Upper lobe of left lung (tissue), 6 donors: ENCODE data around the gene CYP2S1. TPM values are rescaled to one million over a fixed set of nuclear protein-coding genes. Genes with fewer than 3 reads are reported as not detected.

Source experiments
- ATAC-seq, 2 donors: fragments of 200-7000 bp; cut with Tn5 transposase; one replicate each; pipeline ENCODE4 v1.9.1; 2022; ENCODE audit warnings: mild to moderate bottlenecking in 2 of 2, moderate library complexity in 2 of 2; ENCODE audit not compliant: low FRiP score in 2 of 2
- DNase-seq, 2 donors: peaks; one replicate each; pipeline ENCODE4 v3.0.0-alpha.2; 2019 to 2020
- H3K27ac ChIP-seq, 4 donors: fragments of 200-600 bp; sonication (generic); one replicate each; pipeline ENCODE4 v1.5.1; 2016 to 2019
- H3K27me3 ChIP-seq, 4 donors: fragments of 200-600 bp; sonication (generic); one replicate each; pipeline ENCODE4 v1.5.1; 2017 to 2019
- H3K36me3 ChIP-seq, 4 donors: fragments of 200-600 bp; sonication (generic); one replicate each; pipeline ENCODE4 v1.5.1; 2016 to 2019
- H3K4me1 ChIP-seq, 4 donors: fragments of 200-600 bp; sonication (generic); one replicate each; pipeline ENCODE4 v1.5.1; 2018 to 2019
- H3K4me3 ChIP-seq, 4 donors: fragments of 200-600 bp; sonication (generic); one replicate each; pipeline ENCODE4 v1.5.1; 2017 to 2019; ENCODE audit warnings: mild to moderate bottlenecking in 2 of 4, moderate library complexity in 1 of 4
- H3K9me3 ChIP-seq, 4 donors: fragments of 200-600 bp; sonication (generic); one replicate each; pipeline ENCODE4 v1.5.1; 2018 to 2019
- EP300 ChIP-seq, 4 donors: sonication (generic); formaldehyde crosslinking; IDR thresholded peaks; one replicate each; pipeline ENCODE4 v1.5.1; 2017; ENCODE audit warnings: antibody characterized with exemption in 4 of 4, control low read depth in 2 of 4
- POLR2A ChIP-seq, 4 donors: fragments of 450-650 bp; IDR thresholded peaks; one replicate each; pipeline ENCODE4 v1.5.1; 2016 to 2017; ENCODE audit warnings: antibody characterized with exemption in 4 of 4, mild to moderate bottlenecking in 2 of 4
- POLR2AphosphoS5 ChIP-seq, 2 donors: sonication (generic); formaldehyde crosslinking; IDR thresholded peaks; one replicate each; pipeline ENCODE4 v1.5.1; 2017; ENCODE audit warnings: antibody characterized with exemption in 2 of 2
- WGBS, 2 donors: methylation state at CpG; one replicate each; pipeline ENCODE4 v1.1.5; 2017 to 2018; 5-methylcytosine and 5-hydroxymethylcytosine counted together
- total RNA-seq, 6 donors: library from RNA; depleted of rRNA in 4 of 6; stranded (reverse); fragments of >200 nt in 4 of 6; gene quantifications; one replicate each; pipeline versions ENCODE4 v1.1.0 to v1.2.1, GENCODE V29; 2016 to 2021
- TF ChIP-seq, protein P1 (sequence below), 6 experiments: fragments of 450-650 bp in 4 of 6; fragments of 200-600 bp in 2 of 6; sonication (generic) in 2 of 6; IDR thresholded peaks; one replicate each; pipeline ENCODE4 v1.5.1; 2016 to 2019; ENCODE audit warnings: antibody characterized with exemption in 6 of 6
- donor health status: DM: no; HTN: no; CAD: no; lungs with moderate emphysema.
- donor health status: DM: no; HTN: yes; CAD: no; lungs with severe emphysema.

Gene CYP2S1
- total RNA-seq, 6 donors from 2014 or later = 5.2 to 40.6 (median 20.1) TPM

DNA sequence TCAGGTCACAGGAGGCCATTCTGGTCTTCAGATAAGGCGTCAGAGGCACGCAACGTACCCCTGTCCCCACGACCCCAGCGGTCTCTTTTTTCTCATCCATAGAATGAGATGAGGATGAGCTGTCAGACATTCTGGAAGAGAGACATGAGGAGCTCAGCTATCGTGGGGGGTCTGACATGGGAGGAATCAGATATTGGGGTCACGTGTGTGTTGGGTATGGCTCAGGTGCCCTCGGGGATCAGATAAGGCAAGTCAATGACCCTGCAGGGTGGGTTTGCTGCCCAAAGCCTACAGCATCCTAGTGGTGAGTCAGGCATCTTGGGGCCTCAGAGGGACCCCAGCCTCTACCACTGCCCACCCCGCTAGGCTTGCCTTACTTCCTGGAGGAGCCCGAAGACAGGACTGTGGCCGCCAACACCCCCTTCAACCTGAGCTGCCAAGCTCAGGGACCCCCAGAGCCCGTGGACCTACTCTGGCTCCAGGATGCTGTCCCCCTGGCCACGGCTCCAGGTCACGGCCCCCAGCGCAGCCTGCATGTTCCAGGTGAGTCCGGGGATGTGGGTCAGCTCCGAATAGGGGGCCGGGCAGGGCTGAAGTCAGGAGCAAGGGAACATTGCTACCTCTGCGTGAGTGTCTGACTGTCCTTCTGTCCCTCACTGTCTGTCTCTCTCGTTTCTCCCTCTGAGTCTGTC, 28.6 kb downstream of the CYP2S1 start:
- Histone ChIP-seq H3K36me3 (peaks cover 0 to 5% (median 0%) of the 10 kb centered on the region in 4 donors), H3K27me3 (peaks cover 0 to 16% (median 1%) of the 10 kb centered on the region in 4 donors), H3K4me1 (peaks cover 9 to 34% (median 17%) of the 10 kb centered on the region in 4 donors), H3K9me3 (no peaks in the 10 kb centered on the region), H3K4me3 (no peak overlapping the region), H3K27ac (peak overlapping the region in 3 of 4 donors; percentile 88 to 89 (median 88))
- DNase-seq (peak in 1 of 2 donors; percentile 69), ATAC-seq (no peak)
- TF ChIP-seq POLR2AphosphoS5 (IDR thresholded peaks at IDR 0.05) (no peak), POLR2A (IDR thresholded peaks at IDR 0.05) (no peak), EP300 (IDR thresholded peaks at IDR 0.05) (no peak)
- TF ChIP-seq, protein P1, sequence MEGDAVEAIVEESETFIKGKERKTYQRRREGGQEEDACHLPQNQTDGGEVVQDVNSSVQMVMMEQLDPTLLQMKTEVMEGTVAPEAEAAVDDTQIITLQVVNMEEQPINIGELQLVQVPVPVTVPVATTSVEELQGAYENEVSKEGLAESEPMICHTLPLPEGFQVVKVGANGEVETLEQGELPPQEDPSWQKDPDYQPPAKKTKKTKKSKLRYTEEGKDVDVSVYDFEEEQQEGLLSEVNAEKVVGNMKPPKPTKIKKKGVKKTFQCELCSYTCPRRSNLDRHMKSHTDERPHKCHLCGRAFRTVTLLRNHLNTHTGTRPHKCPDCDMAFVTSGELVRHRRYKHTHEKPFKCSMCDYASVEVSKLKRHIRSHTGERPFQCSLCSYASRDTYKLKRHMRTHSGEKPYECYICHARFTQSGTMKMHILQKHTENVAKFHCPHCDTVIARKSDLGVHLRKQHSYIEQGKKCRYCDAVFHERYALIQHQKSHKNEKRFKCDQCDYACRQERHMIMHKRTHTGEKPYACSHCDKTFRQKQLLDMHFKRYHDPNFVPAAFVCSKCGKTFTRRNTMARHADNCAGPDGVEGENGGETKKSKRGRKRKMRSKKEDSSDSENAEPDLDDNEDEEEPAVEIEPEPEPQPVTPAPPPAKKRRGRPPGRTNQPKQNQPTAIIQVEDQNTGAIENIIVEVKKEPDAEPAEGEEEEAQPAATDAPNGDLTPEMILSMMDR (IDR thresholded peaks at IDR 0.05) = no peak
- WGBS, 2 donors = 85 to 89% methylated on average over 13 to 20 of the region's 20 CpGs

DNA sequence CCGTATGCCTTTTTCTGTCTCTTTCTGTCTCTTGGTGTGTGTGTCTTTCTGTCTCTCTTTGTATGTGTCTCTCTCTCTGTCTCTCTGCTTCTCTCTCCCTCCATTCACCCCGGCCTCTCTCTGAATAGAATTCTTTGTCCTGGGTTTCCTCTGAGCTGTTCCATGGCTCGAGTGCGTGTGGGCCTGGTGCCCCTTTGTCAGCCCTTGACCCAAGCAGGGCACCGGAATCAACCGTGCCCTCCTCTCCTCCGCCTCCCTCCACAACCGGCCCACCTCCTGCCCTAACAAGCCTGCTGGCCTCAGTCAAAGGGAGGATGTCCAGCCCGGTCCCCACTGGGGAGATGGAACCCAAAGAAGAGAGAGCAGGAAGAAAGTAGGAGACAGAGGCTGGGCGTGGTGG, 29.2 kb downstream of the CYP2S1 start:
- TF ChIP-seq POLR2AphosphoS5 (IDR thresholded peaks at IDR 0.05) (no peak), EP300 (IDR thresholded peaks at IDR 0.05) (no peak), POLR2A (IDR thresholded peaks at IDR 0.05) (no peak)
- TF ChIP-seq, protein P1 (IDR thresholded peaks at IDR 0.05) = no peak
- WGBS, 2 donors = 81 to 85% methylated on average over 10 of the region's 10 CpGs

DNA sequence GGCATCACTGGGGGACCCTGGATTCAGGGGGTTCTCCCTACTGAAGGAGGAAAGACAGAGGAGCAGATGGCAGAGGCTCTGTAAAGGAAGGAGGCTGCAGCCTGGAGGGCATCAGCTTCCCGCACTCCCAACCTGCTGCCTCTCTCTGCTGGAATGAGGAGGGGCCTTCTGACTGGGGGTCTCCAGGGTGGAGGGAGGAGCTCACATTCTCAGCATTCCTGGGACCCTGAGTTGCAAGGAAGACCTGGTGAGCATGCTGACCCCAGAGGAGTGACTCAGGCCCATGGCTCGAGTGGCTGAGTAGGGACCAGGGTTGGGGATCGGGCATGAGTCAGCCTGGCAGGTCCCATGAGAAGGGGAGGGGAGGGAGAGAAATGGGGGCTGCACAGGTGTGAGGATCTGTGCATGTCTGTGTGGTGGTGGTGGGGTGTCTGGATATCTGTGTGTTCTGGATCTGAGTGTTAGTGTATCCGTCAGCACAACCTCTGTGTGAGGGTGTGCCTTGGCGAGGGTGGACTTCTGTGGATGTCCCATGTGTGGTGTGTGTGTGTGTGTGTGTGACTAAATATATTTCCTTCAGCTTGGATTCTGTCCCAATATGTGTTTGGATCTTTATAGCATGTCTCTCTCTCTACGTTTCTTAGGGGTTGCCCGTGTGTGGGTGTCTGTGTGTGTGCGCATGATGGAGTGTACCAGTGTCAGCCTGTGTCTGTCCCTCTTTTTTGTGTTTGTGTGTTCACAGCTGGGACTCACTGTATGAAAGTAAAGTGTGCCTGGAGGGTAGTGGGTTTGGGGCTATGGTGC, 30.6 kb downstream of the CYP2S1 start:
- Histone ChIP-seq H3K36me3 (peaks cover 0 to 5% (median 0%) of the 10 kb centered on the region in 4 donors), H3K4me1 (peaks cover 13 to 29% (median 21%) of the 10 kb centered on the region in 4 donors), H3K27ac (peak overlapping the region; percentile 1 to 77 (median 22)), H3K27me3 (peaks cover 0 to 16% (median 1%) of the 10 kb centered on the region in 4 donors), H3K4me3 (no peak overlapping the region), H3K9me3 (no peaks in the 10 kb centered on the region)
- WGBS, 2 donors = 64 to 70% methylated on average over 7 to 8 of the region's 8 CpGs
- DNase-seq = no peak
- ATAC-seq = no peak
- TF ChIP-seq POLR2A (IDR thresholded peaks at IDR 0.05) (no peak), EP300 (IDR thresholded peaks at IDR 0.05) (no peak), POLR2AphosphoS5 (IDR thresholded peaks at IDR 0.05) (no peak)
- TF ChIP-seq, protein P1 (IDR thresholded peaks at IDR 0.05) = no peak

More for the DNA sequence above, 29.2 kb downstream of the CYP2S1 start:
- ATAC-seq (no peak), DNase-seq (no peak)
- H3K4me3 ChIP-seq = no peak overlapping the region
- H3K4me1 ChIP-seq = peaks cover 13 to 36% (median 21%) of the 10 kb centered on the region in 4 donors
- no peaks in the 10 kb centered on the region for H3K9me3 ChIP-seq
- peaks cover 0 to 5% (median 0%) of the 10 kb centered on the region in 4 donors for H3K36me3 ChIP-seq
- H3K27ac ChIP-seq = peak overlapping the region in 1 of 4 donors; percentile 88
- H3K27me3 ChIP-seq = peaks cover 0 to 16% (median 1%) of the 10 kb centered on the region in 4 donors

DNA sequence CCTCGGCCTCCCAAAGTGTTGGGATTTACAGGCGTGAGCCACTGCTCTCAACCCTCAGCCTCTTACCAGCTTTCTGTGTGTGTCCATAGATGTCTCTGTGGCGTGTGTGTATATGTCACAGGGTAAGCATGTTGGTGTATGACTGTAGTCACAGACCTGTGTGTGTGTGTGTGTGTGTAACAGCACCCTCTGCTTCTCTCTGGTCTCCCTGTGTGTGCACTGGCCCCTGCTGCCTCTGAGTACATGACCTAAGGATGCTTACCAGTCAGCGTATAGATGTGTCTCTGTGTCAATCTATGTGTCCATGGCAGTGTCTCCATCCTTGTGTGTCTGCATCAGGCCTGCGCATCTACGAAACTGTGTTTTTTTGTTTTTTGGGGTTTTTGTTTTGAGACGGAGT, 31.6 kb downstream of the CYP2S1 start:
- peaks cover 0 to 7% (median 0%) of the 10 kb centered on the region in 4 donors for H3K27me3 ChIP-seq
- no peaks in the 10 kb centered on the region for H3K9me3 ChIP-seq
- H3K36me3 ChIP-seq = peaks cover 0 to 5% (median 0%) of the 10 kb centered on the region in 4 donors
- no peak overlapping the region for H3K4me3 ChIP-seq
- WGBS, 2 donors = 93 to 95% methylated on average over 7 of the region's 7 CpGs
- peak overlapping the region in 1 of 4 donors; percentile 77 for H3K27ac ChIP-seq
- ATAC-seq (no peak), DNase-seq (no peak)
- TF ChIP-seq, protein P1 (IDR thresholded peaks at IDR 0.05) = no peak
- TF ChIP-seq POLR2A (IDR thresholded peaks at IDR 0.05) = no peak
- no peak for TF ChIP-seq POLR2AphosphoS5 (IDR thresholded peaks at IDR 0.05)
- no peak for TF ChIP-seq EP300 (IDR thresholded peaks at IDR 0.05)
- H3K4me1 ChIP-seq = peaks cover 13 to 23% (median 20%) of the 10 kb centered on the region in 4 donors
